ENCODE results near the gene ZNF701. TPM values are rescaled to one million over a fixed set of nuclear protein-coding genes. Genes with fewer than 3 reads are reported as not detected.
"Not testable (repeated sequence)": the region's sequence is repeated elsewhere in the genome, so short reads cannot be mapped to it uniquely, and the experiment has no call there.

ZNF701 gene
- total and polyA plus RNA-seq, 3 donors from 2014 or later = 8.9 to 22.4 (median 21.3) TPM

GRCh38 chr19:52626915-52627314 is 56.8 kb downstream of the ZNF701 start:
- TF ChIP-seq CTCF (IDR thresholded peaks at IDR 0.05) (no peak), POLR2A (IDR thresholded peaks at IDR 0.05) (no peak)
- 88 to 92% methylated on average over 5 of the region's 5 CpGs for WGBS, 2 donors
- Histone ChIP-seq H3K36me3 (ENCODE audit: low read depth, missing control alignments) (no peaks in the 10 kb centered on the region), H3K27me3 (no peaks in the 10 kb centered on the region), H3K27ac (no peak overlapping the region), H3K4me1 (no peaks in the 10 kb centered on the region), H3K4me3 (no peak overlapping the region), H3K9me3 (no peaks in the 10 kb centered on the region)
- no peak for DNase-seq
- intact Hi-C loops (cut with DNase I; ENCODE audit: low total_unique reads) = no loop called here

GRCh38 chr19:52627441-52627840 is 57.4 kb downstream of the ZNF701 start:
- H3K27ac ChIP-seq; H3K9me3 ChIP-seq; H3K27me3 ChIP-seq; H3K4me3 ChIP-seq; H3K4me1 ChIP-seq; intact Hi-C loops (cut with DNase I; ENCODE audit: low total_unique reads); H3K36me3 ChIP-seq (ENCODE audit: low read depth, missing control alignments); DNase-seq: not testable (repeated sequence)
- WGBS, 2 donors = 87 to 96% methylated on average over 3 of the region's 3 CpGs

GRCh38 chr19:52635786-52636570 is 65.9 kb downstream of the ZNF701 start:
- Histone ChIP-seq H3K27me3 (no peaks in the 10 kb centered on the region), H3K9me3 (no peaks in the 10 kb centered on the region), H3K27ac (no peak overlapping the region), H3K36me3 (ENCODE audit: low read depth, missing control alignments) (no peaks in the 10 kb centered on the region), H3K4me1 (no peaks in the 10 kb centered on the region), H3K4me3 (no peak overlapping the region)
- no peak for DNase-seq
- intact Hi-C loops (cut with DNase I; ENCODE audit: low total_unique reads) = no loop called here
- WGBS, 2 donors = 87 to 96% methylated on average over 11 of the region's 11 CpGs
- TF ChIP-seq CTCF (IDR thresholded peaks at IDR 0.05) (no peak), POLR2A (IDR thresholded peaks at IDR 0.05) (no peak)

Small RNA genes lying within 50 kb of the gene (small RNA-seq; reads per million reads assigned to genes)
- 0 reads per million in 2 donors for gene RPL39P34

Other genes starting within 250 kb of the ZNF701 start
- 10 to 100 TPM; 11.1 to 21.5 TPM for gene ZNF610, start 234.0 kb upstream of the ZNF701 start, total RNA-seq
- gene ZNF610, start 234.0 kb upstream of the ZNF701 start, polyA plus RNA-seq (ENCODE audit: insufficient read depth, low read depth, low replicate concordance) = 16.6 TPM
- gene ZNF880, start 200.4 kb upstream of the ZNF701 start, total RNA-seq = 10 to 100 TPM; 22.1 to 27.6 TPM
- 13.8 TPM for gene ZNF880, start 200.4 kb upstream of the ZNF701 start, polyA plus RNA-seq (ENCODE audit: insufficient read depth, low read depth, low replicate concordance)
- 10 to 100 TPM; 53.7 to 55.4 TPM for gene ZNF528, start 172.4 kb upstream of the ZNF701 start, total RNA-seq
- gene ZNF528, start 172.4 kb upstream of the ZNF701 start, polyA plus RNA-seq (ENCODE audit: insufficient read depth, low read depth, low replicate concordance) = 31.6 TPM
- 1 to 10 TPM; 3.7 to 8.3 TPM for gene ZNF534, start 141.1 kb upstream of the ZNF701 start, total RNA-seq
- gene ZNF534, start 141.1 kb upstream of the ZNF701 start, polyA plus RNA-seq (ENCODE audit: insufficient read depth, low read depth, low replicate concordance) = 2.1 TPM
- gene ZNF578, start 116.7 kb upstream of the ZNF701 start, total RNA-seq = 10 to 100 TPM; 18.0 to 23.1 TPM
- gene ZNF578, start 116.7 kb upstream of the ZNF701 start, polyA plus RNA-seq (ENCODE audit: insufficient read depth, low read depth, low replicate concordance) = 12.2 TPM
- 10 to 100 TPM; 28.4 to 31.5 TPM for gene ZNF808, start 42.6 kb upstream of the ZNF701 start, total RNA-seq
- gene ZNF808, start 42.6 kb upstream of the ZNF701 start, polyA plus RNA-seq (ENCODE audit: insufficient read depth, low read depth, low replicate concordance) = 10.0 TPM
- 10 to 100 TPM; 50.8 to 61.1 TPM for gene ZNF83, start 68.1 kb downstream of the ZNF701 start, total RNA-seq
- 28.6 TPM for gene ZNF83, start 68.1 kb downstream of the ZNF701 start, polyA plus RNA-seq (ENCODE audit: insufficient read depth, low read depth, low replicate concordance)
- gene ZNF611, start 164.8 kb downstream of the ZNF701 start, total RNA-seq = 10 to 100 TPM; 17.8 to 26.8 TPM
- 7.9 TPM for gene ZNF611, start 164.8 kb downstream of the ZNF701 start, polyA plus RNA-seq (ENCODE audit: insufficient read depth, low read depth, low replicate concordance)
- 1 to 10 TPM; 5.2 to 6.9 TPM for gene ZNF600, start 216.5 kb downstream of the ZNF701 start, total RNA-seq
- 2.7 TPM for gene ZNF600, start 216.5 kb downstream of the ZNF701 start, polyA plus RNA-seq (ENCODE audit: insufficient read depth, low read depth, low replicate concordance)